SK-N-SH treated with all-trans-retinoic acid at 6 μM for 48 hours (cell line): Measurements from ENCODE around the gene TMEM54.

Experiments
- ARNTL ChIP-seq: fragments of 450-650 bp; formaldehyde crosslinking; IDR thresholded peaks from 2 replicates; pipeline ENCODE4 v1.5.0; 2020; ENCODE audit warnings: low read depth, mild to moderate bottlenecking, moderate library complexity, borderline replicate concordance
- CREB5 ChIP-seq: fragments of 250-450 bp; sonication (Bioruptor Pico); IDR thresholded peaks from 2 replicates; pipeline ENCODE4 v1.5.1; 2020; ENCODE audit warnings: low read depth, mild to moderate bottlenecking, moderate library complexity
- ESRRG ChIP-seq: fragments of 250-450 bp; sonication (Bioruptor Pico); IDR thresholded peaks from 2 replicates; pipeline ENCODE4 v1.6.1; 2021; ENCODE audit warnings: mild to moderate bottlenecking
- ISL1 ChIP-seq: fragments of 250-450 bp; sonication (Bioruptor Pico); IDR thresholded peaks from 2 replicates; pipeline ENCODE4 v2.1.2; 2022; ENCODE audit warnings: mild to moderate bottlenecking, moderate library complexity
- OSR1 ChIP-seq: fragments of 250-450 bp; sonication (Bioruptor Pico); IDR thresholded peaks from 2 replicates; pipeline ENCODE4 v1.8.0; 2022; ENCODE audit warnings: moderate library complexity, mild to moderate bottlenecking, inconsistent platforms
- PATZ1 ChIP-seq: fragments of 250-450 bp; sonication (Bioruptor Pico); IDR thresholded peaks from 2 replicates; pipeline ENCODE4 v1.8.0; 2020; ENCODE audit warnings: mild to moderate bottlenecking, moderate library complexity, borderline replicate concordance
- POU6F1 ChIP-seq: fragments of 250-450 bp; sonication (Bioruptor Pico); IDR thresholded peaks from 2 replicates; pipeline ENCODE4 v1.8.0; 2021; ENCODE audit warnings: low read depth, mild to moderate bottlenecking, moderate library complexity, borderline replicate concordance
- PPARA ChIP-seq: fragments of 250-450 bp; sonication (Bioruptor Pico); IDR thresholded peaks from 2 replicates; pipeline ENCODE4 v1.5.0; 2020; ENCODE audit warnings: mild to moderate bottlenecking, borderline replicate concordance
- SNAI2 ChIP-seq: fragments of 250-450 bp; sonication (Bioruptor Pico); IDR thresholded peaks from 2 replicates; pipeline ENCODE4 v1.5.0; 2020; ENCODE audit warnings: mild to moderate bottlenecking, moderate library complexity
- TCF4 ChIP-seq: fragments of 250-450 bp; sonication (Bioruptor Pico); IDR thresholded peaks from 2 replicates; pipeline ENCODE4 v1.8.0; 2021; ENCODE audit warnings: mild to moderate bottlenecking, moderate library complexity, borderline replicate concordance
- TOX ChIP-seq: fragments of 250-450 bp; sonication (Bioruptor Pico); IDR thresholded peaks from 2 replicates; pipeline ENCODE4 v1.8.0; 2021; ENCODE audit warnings: mild to moderate bottlenecking, moderate library complexity, borderline replicate concordance
- ZFP30 ChIP-seq: fragments of 450-650 bp; formaldehyde crosslinking; IDR thresholded peaks from 2 replicates; pipeline ENCODE4 v1.5.0; 2022; ENCODE audit warnings: mild to moderate bottlenecking, moderate library complexity

GRCh38 chr1:32897082-32898049 lies 3.8 kb downstream of the TMEM54 start:
- TF ChIP-seq ZFP30 (CRISPR knock-in tag) (no peak), POU6F1 (CRISPR knock-in tag) (no peak), PPARA (CRISPR knock-in tag) (no peak), SNAI2 (no peak), OSR1 (CRISPR knock-in tag) (no peak), ESRRG (no peak), TCF4 (no peak), PATZ1 (CRISPR knock-in tag) (no peak), ARNTL (CRISPR knock-in tag) (no peak), CREB5 (no peak), TOX (CRISPR knock-in tag) (no peak), ISL1 (CRISPR knock-in tag) (no peak)
